AG09309 (cell line): Measurements from ENCODE around the gene CDK14.
"Not testable (repeated sequence)": the region's sequence is repeated elsewhere in the genome, so short reads cannot be mapped to it uniquely, and the experiment has no call there.

Source experiments
- DNase-seq: peaks from one replicate; pipeline ENCODE4 v3.0.0-alpha.2; 2010; ENCODE audit warnings: low read depth
- H3K4me3 ChIP-seq: 2 replicates; pipeline ENCODE4 v1.5.1; 2011; ENCODE audit warnings: mild to moderate bottlenecking, low read depth, low read length, moderate library complexity; ENCODE audit not compliant: control insufficient read depth
- CTCF ChIP-seq: IDR thresholded peaks from 2 replicates; pipeline ENCODE4 v1.5.1; 2011; ENCODE audit warnings: mild to moderate bottlenecking, low read depth, low read length, inconsistent platforms; ENCODE audit not compliant: insufficient read depth, control insufficient read depth; ENCODE audit errors: missing control alignments

CDK14 gene

DNA sequence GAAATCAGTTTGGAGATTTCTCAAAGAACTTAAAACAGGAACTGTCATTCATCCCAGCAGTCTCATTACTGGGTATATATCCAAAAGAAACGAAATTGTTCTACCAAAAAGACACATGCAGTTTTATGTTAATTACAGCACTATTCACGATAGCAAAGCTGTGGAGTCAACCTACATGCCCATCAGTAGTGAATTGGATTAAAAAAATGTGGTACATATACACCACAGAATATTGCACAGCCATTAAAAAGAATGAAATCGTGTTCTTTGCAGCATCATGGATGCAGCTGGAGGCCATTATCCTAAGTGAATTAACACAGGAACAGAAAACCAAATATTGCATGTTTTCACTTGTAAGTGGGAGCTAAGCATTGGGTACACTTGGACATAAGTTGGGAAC is 158.9 kb downstream of the CDK14 start:
- no peak for DNase-seq
- TF ChIP-seq CTCF = no peak

GRCh38 chr7:90756366-90756765 is 160.2 kb downstream of the CDK14 start:
- H3K4me3 ChIP-seq = no peak overlapping the region
- no peak for TF ChIP-seq CTCF
- DNase-seq = no peak

More for the DNA sequence above, 158.9 kb downstream of the CDK14 start:
- H3K4me3 ChIP-seq = no peak overlapping the region

DNA sequence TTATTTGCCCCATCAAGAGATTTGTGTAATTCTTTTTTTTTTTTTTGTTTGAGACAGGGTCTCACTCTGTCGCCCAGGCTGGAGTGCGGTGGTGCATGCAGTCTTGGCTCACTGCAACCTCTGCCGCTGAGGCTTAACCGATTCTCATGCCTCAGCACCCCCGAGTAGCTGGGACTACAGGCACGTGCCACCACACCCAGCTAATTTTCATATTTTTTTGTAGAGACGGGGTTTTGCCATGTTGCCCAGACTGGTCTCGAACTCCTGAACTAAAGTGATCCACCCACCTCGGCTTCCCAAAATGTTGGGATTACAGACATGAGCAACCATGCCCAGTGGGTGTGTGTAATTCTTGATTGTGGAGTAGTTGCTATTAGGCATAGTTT is 161.4 kb downstream of the CDK14 start:
- not testable (repeated sequence) for H3K4me3 ChIP-seq, DNase-seq

DNA sequence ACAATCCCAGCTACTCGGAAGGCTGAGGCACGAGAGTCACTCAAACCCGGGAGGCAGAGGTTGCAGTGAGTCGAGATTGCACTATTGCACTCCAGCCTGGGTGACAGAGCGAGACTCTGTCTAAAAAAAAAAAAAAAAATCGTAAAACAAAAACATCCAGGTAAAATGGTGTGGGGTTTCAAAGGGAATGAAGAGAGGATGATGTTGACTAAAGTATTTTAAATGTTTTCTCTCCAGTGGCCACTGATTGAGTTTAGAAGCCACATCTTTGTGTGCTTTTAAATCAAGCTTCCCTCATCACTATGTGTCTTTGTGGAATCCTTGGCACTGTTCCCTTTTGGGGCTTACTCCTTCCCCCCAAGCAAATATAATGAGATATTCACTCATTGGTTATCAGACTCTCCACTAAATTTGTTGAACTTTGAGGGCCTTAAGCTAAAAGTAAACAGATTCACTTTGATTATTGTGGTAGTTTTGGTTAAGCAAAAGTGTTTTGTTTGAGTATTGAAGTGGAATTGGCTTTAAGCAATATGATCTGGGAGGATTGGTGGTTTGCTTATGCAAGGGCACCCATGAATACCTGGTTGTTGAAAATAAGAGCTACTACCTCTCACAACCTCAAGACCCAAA is 162.9 kb downstream of the CDK14 start:
- no peak for DNase-seq
- no peak for TF ChIP-seq CTCF
- no peak overlapping the region for H3K4me3 ChIP-seq

DNA sequence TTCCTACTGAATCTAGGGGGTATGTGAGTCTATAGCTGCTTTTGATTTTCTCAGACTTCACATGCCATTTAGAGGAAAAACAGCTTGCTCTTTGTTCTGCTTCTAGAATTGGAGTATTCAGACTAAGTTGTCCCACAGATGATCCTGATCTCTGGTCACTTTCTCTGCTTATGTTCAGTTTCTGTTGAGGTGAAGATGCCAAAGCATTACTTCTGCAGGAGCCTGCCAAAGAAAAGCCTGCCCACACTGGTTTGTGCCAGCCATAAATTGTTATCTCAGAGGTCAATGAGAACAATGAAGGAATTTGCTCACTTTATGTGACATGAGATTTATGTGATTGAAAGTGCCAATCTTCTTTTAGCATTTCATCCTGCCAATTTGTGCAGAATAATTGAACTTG is 163.6 kb downstream of the CDK14 start:
- H3K4me3 ChIP-seq = no peak overlapping the region
- TF ChIP-seq CTCF = no peak
- no peak for DNase-seq

DNA sequence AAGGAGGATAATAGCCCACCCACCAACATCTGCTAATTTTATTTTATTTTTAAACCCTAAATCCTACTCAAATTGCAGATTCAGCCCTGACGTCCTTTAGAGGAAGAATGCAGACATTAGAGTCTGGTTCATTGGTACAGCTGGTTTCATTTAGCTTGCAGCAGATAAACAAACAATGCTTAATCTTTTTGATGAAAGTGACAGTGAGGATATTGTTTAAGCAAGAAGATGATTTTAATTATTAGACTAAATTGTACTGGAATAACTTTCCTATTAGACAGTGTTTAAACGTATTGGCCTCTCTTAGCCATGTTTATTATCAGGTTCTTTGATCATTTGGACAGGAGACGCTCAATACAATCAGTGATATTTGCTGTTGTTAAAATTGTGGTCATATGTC is 164.8 kb downstream of the CDK14 start:
- H3K4me3 ChIP-seq = no peak overlapping the region
- no peak for TF ChIP-seq CTCF
- DNase-seq = no peak

- no peak for DNase-seq
- H3K4me3 ChIP-seq = no peak overlapping the region
- TF ChIP-seq CTCF = no peak
These were observed 165.5 kb downstream of the CDK14 start for GRCh38 chr7:90761584-90761983.
